HG03575 (cell line): ENCODE results near the gene RNF39.
"Not testable (repeated sequence)": the region's sequence is repeated elsewhere in the genome, so short reads cannot be mapped to it uniquely, and the experiment has no call there.

Experiments
- ATAC-seq: cut with Tn5 transposase; IDR thresholded peaks from one replicate; pipeline ENCODE4 v1.9.1; 2021; ENCODE audit not compliant: unreplicated experiment, insufficient number of reproducible peaks, low FRiP score; ENCODE audit errors: extremely low read depth

Gene RNF39

GRCh38 chr6:30075094-30075789 is at the start of gene RNF39:
TSS of gene RNF39 (minus strand) at chr6:30075769. CDS start at chr6:30075585, 184 bp downstream.
- no peak for ATAC-seq

GRCh38 chr6:30122515-30122914 is 46.9 kb upstream of the RNF39 start:
- no peak for ATAC-seq

GRCh38 chr6:30121446-30122366 is 46.1 kb upstream of the RNF39 start:
- no peak for ATAC-seq

GRCh38 chr6:30118691-30119090 is 43.1 kb upstream of the RNF39 start:
- not testable (repeated sequence) for ATAC-seq

- no peak for ATAC-seq
Observed at GRCh38 chr6:30116724-30117123, 41.2 kb upstream of the RNF39 start.

GRCh38 chr6:30113841-30114240 is 38.3 kb upstream of the RNF39 start:
- ATAC-seq: no peak

GRCh38 chr6:30113003-30113759 is 37.6 kb upstream of the RNF39 start, which contains the start of gene TRIM31:
TSS of gene TRIM31 (minus strand) at chr6:30113090. CDS start at chr6:30112805, 285 bp downstream.
- no peak for ATAC-seq

GRCh38 chr6:30112402-30112994 is 36.9 kb upstream of the RNF39 start:
- no peak for ATAC-seq

- no peak for ATAC-seq
Observed at GRCh38 chr6:30111266-30111856, 35.8 kb upstream of the RNF39 start.

GRCh38 chr6:30104661-30105060 is 29.1 kb upstream of the RNF39 start:
- no peak for ATAC-seq

- ATAC-seq: no peak
Observed at GRCh38 chr6:30103872-30104179, 28.3 kb upstream of the RNF39 start.

- no peak for ATAC-seq
Observed at GRCh38 chr6:30102970-30103871, 27.7 kb upstream of the RNF39 start.

GRCh38 chr6:30102414-30102969 is 26.9 kb upstream of the RNF39 start:
- no peak for ATAC-seq

- no peak for ATAC-seq
Observed at GRCh38 chr6:30101444-30102413, 26.2 kb upstream of the RNF39 start.

- ATAC-seq: no peak
Observed at GRCh38 chr6:30100585-30101443, 25.2 kb upstream of the RNF39 start.

- no peak for ATAC-seq
Observed at GRCh38 chr6:30100154-30100553, 24.6 kb upstream of the RNF39 start.
